ENCODE results near the gene UBE2A.

The UBE2A gene

GRCh38 chrX:119607018-119607389, 32.6 kb downstream of the UBE2A start:
- no peak for DNase-seq (ENCODE audit: low read depth)

- DNase-seq (ENCODE audit: low read depth) = no peak
These were observed 40.4 kb downstream of the UBE2A start for GRCh38 chrX:119614776-119615175.

- DNase-seq (ENCODE audit: low read depth) = no peak
These were observed 43.3 kb downstream of the UBE2A start for GRCh38 chrX:119617517-119618164.

DNA sequence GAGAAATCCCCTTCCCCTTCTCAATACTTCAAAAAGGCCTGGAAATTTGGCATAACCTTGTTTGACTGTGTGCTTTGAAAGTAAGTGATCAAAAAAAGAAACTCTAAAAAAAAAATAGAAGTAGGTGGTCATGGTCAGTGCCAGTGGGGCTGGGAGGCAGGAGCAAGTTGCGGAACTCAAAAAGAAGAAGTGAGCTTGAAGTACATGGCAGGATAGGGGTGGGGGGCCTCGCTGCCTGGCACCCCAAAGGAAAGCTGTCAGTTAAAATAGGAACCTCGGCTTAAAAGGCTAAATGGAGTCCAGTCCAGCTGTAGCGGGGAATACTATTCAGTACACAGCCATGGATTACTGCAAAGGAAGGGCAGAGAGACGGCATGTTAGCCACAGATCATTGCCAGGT, 44.1 kb downstream of the UBE2A start:
- DNase-seq (ENCODE audit: low read depth) = no peak

DNA sequence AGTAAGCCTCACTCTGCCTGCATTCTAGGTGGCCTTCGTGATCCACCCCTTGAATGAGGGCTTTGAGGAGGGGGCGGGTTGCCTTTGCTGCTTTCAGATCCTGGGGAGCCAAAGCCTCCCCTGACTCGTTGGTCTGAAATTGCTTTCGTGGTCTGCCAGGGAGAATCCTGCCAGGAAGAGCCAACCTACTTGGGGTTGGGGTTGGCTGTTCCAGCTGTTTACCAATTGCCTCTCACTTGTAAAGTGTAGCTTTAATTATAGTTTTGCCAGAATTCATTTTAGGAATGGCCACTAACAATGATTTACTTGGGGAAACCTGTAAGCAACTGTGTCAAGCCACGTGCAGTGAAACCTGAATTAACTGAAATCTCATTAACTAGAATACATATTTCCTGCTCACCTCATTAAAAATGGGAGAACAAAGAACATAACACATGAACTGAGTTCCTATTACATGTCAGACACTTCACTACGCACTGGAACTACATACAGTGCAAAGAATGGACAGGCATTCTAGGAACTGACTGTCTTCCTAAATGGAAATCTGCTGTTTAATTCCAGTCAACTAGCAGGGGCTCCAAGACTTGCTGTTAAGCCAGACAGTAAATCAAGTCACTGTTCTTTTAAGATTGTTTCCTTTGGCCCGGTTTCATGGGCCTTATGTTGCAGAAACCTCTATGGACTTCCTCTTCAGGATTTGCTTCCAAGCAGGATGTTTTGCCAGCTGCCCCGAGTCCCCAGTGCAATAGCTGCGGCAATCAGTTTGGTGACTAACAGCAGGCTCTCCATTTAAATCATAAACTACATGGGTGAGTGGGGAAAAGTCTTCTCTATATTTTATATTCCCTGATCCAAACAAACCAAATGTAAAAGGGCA, 48.2 kb downstream of the UBE2A start:
- DNase-seq (ENCODE audit: low read depth) = peak; percentile 83

- no peak for DNase-seq (ENCODE audit: low read depth)
These were observed 50.1 kb downstream of the UBE2A start for GRCh38 chrX:119624417-119624816.

DNA sequence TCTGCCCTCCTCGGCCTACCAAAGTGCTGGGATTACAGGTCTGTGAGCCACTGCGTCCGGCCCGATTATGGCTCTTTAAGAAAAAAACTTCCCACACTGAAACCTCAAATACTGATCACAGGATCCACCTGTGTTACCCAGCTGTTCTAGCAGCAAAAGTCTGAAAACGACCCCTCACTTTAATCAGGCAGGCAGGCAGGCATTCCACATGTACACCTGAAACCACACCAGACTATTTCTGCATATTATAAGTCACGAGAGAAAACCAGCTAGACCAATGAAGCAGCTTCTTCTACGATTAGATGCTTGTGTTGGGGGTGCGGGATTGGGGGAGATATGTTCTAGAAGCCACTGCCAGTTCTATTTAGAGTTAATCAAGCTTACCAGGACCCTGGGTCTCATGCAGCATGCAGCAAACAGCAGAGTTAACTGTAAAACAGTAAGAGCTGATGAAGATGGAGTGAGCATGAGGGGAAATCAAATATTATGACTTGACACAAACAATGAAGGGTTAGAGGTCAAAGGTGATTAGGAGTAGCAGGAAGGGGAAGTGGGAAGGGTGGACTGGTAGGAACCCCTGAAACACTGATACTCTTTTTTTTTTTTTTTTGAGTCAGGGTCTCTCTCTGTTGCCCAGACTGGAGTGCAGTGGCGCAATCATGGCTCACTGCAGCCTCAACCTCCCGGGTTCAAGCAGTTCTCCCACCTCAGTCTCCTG, 50.7 kb downstream of the UBE2A start:
- no peak for DNase-seq (ENCODE audit: low read depth)

DNA sequence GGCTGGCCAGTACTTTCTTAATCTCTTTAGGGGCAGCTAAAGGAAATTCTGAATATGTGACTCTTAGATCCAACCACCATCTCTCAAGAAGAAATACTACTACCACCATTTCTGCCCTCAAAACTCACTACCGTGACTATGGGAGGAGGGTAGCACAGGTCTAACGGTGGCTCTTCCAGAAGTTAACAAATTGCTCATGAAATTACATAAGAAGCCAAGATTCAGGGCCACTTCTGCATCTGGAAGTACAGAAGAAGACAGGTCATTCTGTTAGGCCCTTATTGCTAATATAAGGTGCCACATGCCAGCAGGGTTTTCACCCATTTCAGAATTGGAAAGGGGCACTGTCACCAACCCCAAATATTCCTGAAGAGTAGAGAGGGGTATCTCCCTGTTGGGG, 51.5 kb downstream of the UBE2A start:
- DNase-seq (ENCODE audit: low read depth) = no peak

All from EH (cell line).